Fibroblast of the aortic adventitia (primary cell): Measurements from ENCODE around the gene MYO16. TPM values are rescaled to one million over a fixed set of nuclear protein-coding genes. Genes with fewer than 3 reads are reported as not detected.

Experiments used
- DNase-seq: peaks from one replicate; pipeline ENCODE4 v3.0.0-alpha.2; 2010; ENCODE audit warnings: low read depth
- H3K4me3 ChIP-seq: 2 replicates; pipeline ENCODE4 v1.5.1; 2011; ENCODE audit warnings: low read depth, mild to moderate bottlenecking, control low read depth, low read length, moderate library complexity
- total RNA-seq: library from RNA; depleted of rRNA; stranded (reverse); fragments of >200 nt; gene quantifications from 2 replicates; pipeline ENCODE4 v1.2.3, GENCODE V29; 2012; ENCODE audit warnings: low replicate concordance
- TF ChIP-seq, protein P1 (sequence below): IDR thresholded peaks from 2 replicates; pipeline ENCODE4 v1.5.1; 2011; ENCODE audit warnings: mild to moderate bottlenecking, low read length, control low read depth, inconsistent platforms; ENCODE audit not compliant: insufficient read depth

MYO16 gene
- total RNA-seq, 1 donor: under 0.01 TPM

GRCh38 chr13:108996430-108996829, 367.0 kb downstream of the MYO16 start:
- no peak for DNase-seq
- TF ChIP-seq, protein P1, sequence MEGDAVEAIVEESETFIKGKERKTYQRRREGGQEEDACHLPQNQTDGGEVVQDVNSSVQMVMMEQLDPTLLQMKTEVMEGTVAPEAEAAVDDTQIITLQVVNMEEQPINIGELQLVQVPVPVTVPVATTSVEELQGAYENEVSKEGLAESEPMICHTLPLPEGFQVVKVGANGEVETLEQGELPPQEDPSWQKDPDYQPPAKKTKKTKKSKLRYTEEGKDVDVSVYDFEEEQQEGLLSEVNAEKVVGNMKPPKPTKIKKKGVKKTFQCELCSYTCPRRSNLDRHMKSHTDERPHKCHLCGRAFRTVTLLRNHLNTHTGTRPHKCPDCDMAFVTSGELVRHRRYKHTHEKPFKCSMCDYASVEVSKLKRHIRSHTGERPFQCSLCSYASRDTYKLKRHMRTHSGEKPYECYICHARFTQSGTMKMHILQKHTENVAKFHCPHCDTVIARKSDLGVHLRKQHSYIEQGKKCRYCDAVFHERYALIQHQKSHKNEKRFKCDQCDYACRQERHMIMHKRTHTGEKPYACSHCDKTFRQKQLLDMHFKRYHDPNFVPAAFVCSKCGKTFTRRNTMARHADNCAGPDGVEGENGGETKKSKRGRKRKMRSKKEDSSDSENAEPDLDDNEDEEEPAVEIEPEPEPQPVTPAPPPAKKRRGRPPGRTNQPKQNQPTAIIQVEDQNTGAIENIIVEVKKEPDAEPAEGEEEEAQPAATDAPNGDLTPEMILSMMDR: no peak
- H3K4me3 ChIP-seq: no peak overlapping the region

- no peak overlapping the region for H3K4me3 ChIP-seq
- DNase-seq: no peak
- TF ChIP-seq, protein P1: no peak
Observed at GRCh38 chr13:109000207-109000606, 370.8 kb downstream of the MYO16 start.

DNA sequence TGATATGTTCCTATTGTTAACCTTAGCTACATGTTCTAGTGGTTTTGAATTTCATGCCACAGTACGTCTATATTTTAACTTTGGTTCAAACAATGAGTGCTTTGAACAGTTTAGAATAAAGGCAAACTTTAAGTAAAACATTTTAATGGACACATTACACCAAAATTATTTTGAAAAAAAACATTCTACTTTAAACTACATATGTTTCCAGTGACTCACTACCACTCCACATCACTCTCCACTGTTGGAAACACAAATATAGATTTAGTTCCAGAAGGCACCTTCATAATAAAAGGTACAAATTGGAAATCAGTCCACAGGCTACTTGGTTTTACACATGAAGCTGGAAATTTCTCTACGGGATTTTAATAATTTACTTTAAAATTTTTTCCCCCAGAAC, 373.5 kb downstream of the MYO16 start:
- TF ChIP-seq, protein P1: no peak
- no peak for DNase-seq
- H3K4me3 ChIP-seq: no peak overlapping the region

DNA sequence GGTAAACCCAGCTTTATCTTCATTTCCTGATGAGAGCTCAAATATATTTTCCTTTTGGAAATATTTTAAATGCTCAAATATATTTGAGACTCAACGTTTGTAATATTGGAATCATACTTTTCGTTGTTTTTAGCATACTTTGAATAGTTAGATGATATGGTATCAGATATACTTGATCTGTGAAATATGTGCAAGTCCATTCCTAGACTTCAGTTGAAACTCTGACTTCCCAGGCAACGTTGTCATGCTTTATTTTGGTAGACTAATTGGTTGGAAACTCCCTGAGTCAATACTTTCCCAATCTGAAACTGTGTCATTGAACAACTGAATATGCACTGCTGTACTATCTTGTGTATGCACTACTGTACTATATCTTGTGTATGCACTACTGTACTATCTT, 378.5 kb downstream of the MYO16 start:
- TF ChIP-seq, protein P1: no peak
- DNase-seq: no peak
- H3K4me3 ChIP-seq: no peak overlapping the region

DNA sequence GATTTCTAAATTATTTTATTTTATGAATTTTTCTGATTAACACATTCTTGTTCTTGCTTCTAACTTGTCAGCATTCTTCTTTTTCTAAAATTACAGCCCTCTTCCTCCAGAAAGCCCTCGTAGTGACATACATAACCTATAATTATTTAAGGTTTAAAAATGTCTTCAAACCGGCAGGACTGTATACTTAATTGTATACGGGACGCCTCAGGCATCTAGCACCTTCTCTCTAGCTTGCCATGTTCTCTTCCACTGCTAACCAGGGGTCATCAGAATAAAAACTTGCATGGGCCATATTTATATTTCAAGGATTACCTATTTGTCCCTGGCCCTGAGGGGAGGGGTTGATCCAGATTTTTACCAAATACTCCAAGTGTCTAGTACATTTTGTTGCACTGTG, 380.3 kb downstream of the MYO16 start:
- H3K4me3 ChIP-seq: no peak overlapping the region
- no peak for DNase-seq
- TF ChIP-seq, protein P1: no peak

DNA sequence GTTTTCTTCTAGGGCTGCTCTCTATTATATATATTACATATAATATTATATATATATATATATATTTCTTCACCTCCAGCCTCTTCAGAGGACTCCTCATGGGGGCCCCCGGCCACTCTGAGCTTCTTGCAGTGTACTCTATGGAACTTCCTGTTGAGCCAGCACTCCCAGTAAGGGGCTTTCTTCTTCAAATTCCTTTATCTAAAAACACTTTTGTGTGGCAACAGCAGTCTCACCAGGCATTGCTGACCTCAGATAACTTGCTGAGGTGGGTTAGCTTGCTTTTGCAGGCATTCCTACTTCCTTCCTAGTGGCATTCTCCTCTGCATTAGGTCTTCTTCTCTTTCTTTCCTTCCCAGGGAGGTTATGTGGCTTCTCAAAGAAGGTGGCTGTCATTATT, 381.5 kb downstream of the MYO16 start:
- no peak overlapping the region for H3K4me3 ChIP-seq
- TF ChIP-seq, protein P1: no peak
- no peak for DNase-seq

GRCh38 chr13:109012115-109012514, 382.7 kb downstream of the MYO16 start:
- DNase-seq: no peak
- TF ChIP-seq, protein P1: no peak
- H3K4me3 ChIP-seq: no peak overlapping the region
